Measurements from ENCODE around the gene ZNF79. TPM values are rescaled to one million over a fixed set of nuclear protein-coding genes. Genes with fewer than 3 reads are reported as not detected.
A peak's percentile ranks its signal among the peaks of the same experiment; 100 is the strongest.

Gene ZNF79
- total and polyA plus RNA-seq, 9 of the 15 experiments (the other 6 are each of a cell fraction or from before 2014, with no cell fraction given), result 0.62 to 7.0 (median 4.1) TPM

GRCh38 chr9:127493592-127494303 lies 69.6 kb downstream of the ZNF79 start:
- no peaks in the 10 kb centered on the region for H3K9me1 ChIP-seq (ENCODE audit: control insufficient read depth, insufficient read depth, low read length)
- H3K4me3 ChIP-seq, result no peak overlapping the region
- BruUV-seq (replicated peaks), result no TSS peak
- ATAC-seq, result no peak
- intact Hi-C loops (cut with micrococcal nuclease), result no loop called here
- H4K20me1 ChIP-seq (replicated peaks; ENCODE audit: control insufficient read depth, insufficient read depth, low read length), result no peaks in the 10 kb centered on the region; the same call in 1 of the 2 replicates
- no peaks in the 10 kb centered on the region for H3K9me3 ChIP-seq (replicated peaks; ENCODE audit: control insufficient read depth, insufficient read depth, low read depth, low read length)
- ChIA-PET CTCF (ENCODE audit: low intra/inter-chr PET ratio) (no interaction called here), POLR2A (interaction anchor here (0.9 kb wide), 1 partner anchor 13 kb away, joined by 3 read pairs; no protein-coding TSS in a partner anchor)
- no peak for DNase-seq (ENCODE audit: extremely low read depth in 1 of 4, low spot score in 3 of 4)
- no peak for FAIRE-seq
- H3K27me3 ChIP-seq (ENCODE audit: control insufficient read depth in 2 of 2, insufficient read depth in 2 of 2, low read length in 2 of 2), result no peaks in the 10 kb centered on the region
- H3K4me2 ChIP-seq (ENCODE audit: insufficient read depth, low read length), result no peak overlapping the region
- 82% methylated on average over 16 of the region's 22 CpGs for WGBS (ENCODE audit: insufficient coverage, low coverage, missing lambda C conversion rate)
- no peak overlapping the region for H2AFZ ChIP-seq (ENCODE audit: low read depth, low read length)
- peaks cover 35% of the 10 kb centered on the region; the same call in 2 of the 3 replicates for H3K36me3 ChIP-seq (ENCODE audit: control insufficient read depth, insufficient read depth, low read length)
- peaks cover 6 to 34% of the 10 kb centered on the region in 2 experiments; a peak in 4 of 5 replicates for H3K4me1 ChIP-seq (replicated peaks in 1 of 2; ENCODE audit: control insufficient read depth in 2 of 2, insufficient read depth in 2 of 2, low read length in 2 of 2)
- H3K79me2 ChIP-seq (ENCODE audit: control insufficient read depth, insufficient read depth, low read length), result no peaks in the 10 kb centered on the region
- H3K27ac ChIP-seq (ENCODE audit: extremely low read depth, low read depth, low read length), result no peak overlapping the region
- in situ Hi-C loops (cut with MboI), result no loop called here
- peak overlapping the region in 1 of 2 experiments; percentile 56; a peak in 1 of 4 replicates for H3K9ac ChIP-seq (ENCODE audit: insufficient read depth in 1 of 2, low read depth in 2 of 2, low read length in 2 of 2)
- TF ChIP-seq POLR2G (IDR thresholded peaks at IDR 0.05; ENCODE audit: low read depth, low read length) (0 out of 2 replicates have a peak, but pooled peaks have one; percentile 17), CCAR2 (IDR thresholded peaks at IDR 0.05; ENCODE audit: low read depth, low read length) (no peak), TFAM (CRISPR knock-in tag; conservative IDR thresholded peaks at IDR 0.05) (no peak), ZNF184 (CRISPR knock-in tag; IDR thresholded peaks at IDR 0.05) (no peak), FOS (IDR thresholded peaks at IDR 0.05; ENCODE audit: extremely low read depth, insufficient read length) (no peak), ZNF174 (CRISPR knock-in tag; IDR thresholded peaks at IDR 0.05) (no peak)
